ENCODE measurements around the gene ELMOD1.

ELMOD1 gene

DNA sequence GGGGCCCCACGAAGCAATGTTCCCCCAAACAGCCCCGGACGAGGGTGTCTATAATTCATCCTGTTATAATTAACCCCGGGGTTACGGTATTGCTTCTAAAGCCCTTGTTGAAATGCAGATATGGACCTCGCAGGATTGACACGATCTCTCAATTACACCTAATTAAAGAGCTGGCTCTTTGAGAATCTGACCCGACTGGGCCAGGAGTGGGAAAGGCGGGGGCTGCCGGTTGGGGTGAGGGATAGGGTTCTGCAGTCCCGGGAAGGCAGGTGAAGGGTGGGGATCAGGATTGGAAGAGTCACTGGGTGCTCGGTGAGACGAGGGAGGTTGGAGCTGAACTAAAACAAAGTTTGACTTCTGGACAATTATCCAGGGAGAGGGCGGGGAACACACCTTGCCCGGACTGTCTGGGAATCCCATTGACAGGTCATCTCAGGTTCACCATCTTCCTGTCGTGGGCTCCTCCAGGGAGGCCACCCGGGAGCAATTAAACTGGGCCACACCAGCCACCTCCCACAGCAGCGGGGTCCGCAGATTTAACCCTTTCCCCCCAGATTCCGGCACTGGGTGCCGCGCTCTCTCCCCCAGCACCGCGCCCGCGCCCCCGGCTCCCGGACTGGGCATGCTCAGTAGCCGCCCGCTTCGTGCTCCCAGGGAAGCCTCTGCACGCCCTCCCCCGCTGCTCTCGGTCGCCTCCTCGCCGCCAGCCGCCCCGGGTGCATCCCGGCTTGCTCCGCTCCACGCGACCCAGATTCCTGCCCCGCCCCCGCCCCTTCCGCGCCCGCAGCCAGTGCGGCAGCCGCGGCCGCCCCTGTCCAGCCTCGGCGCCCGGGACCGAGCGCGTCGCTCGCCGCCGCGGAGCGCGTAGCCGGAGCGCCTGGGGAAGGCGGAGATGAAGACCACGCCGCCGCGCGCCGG is at the start of gene ELMOD1:
Gene ELMOD1 (plus strand): TSS at position 688 of the 918 bp plus-strand sequence. CDS start 27,043 bp downstream, outside the sequence.
- DNase-seq (ENCODE audit: low read depth in 2 of 2): peak; percentile 17 to 34
- peak within 1 kb of the TSS; percentile 64 to 67 for H3K4me3 ChIP-seq (replicated peaks in 1 of 2; ENCODE audit: low read depth in 2 of 2, low read length in 2 of 2)
- TF ChIP-seq, protein P1, sequence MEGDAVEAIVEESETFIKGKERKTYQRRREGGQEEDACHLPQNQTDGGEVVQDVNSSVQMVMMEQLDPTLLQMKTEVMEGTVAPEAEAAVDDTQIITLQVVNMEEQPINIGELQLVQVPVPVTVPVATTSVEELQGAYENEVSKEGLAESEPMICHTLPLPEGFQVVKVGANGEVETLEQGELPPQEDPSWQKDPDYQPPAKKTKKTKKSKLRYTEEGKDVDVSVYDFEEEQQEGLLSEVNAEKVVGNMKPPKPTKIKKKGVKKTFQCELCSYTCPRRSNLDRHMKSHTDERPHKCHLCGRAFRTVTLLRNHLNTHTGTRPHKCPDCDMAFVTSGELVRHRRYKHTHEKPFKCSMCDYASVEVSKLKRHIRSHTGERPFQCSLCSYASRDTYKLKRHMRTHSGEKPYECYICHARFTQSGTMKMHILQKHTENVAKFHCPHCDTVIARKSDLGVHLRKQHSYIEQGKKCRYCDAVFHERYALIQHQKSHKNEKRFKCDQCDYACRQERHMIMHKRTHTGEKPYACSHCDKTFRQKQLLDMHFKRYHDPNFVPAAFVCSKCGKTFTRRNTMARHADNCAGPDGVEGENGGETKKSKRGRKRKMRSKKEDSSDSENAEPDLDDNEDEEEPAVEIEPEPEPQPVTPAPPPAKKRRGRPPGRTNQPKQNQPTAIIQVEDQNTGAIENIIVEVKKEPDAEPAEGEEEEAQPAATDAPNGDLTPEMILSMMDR (IDR thresholded peaks at IDR 0.05; ENCODE audit: low read depth, low read length): peak; percentile 4

DNA sequence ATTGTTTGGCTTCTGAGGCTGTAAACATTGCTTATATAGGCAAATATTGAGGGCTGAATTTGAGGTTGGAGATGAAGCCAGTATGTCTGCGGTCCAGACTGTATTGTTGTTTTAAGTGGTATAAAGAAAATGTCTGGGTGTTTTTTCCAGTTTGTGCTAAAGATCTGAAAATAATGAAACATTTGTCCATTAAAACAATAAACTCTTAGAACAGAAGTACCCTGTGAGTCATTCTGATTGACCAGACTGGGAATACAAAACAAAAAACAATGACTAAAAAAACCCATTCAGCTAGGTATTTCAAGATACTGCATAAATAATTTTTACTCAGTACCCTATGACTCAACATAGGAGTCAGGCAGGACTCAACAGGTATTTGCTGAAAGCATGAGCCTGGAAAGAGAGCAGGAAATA is 45.8 kb upstream of the ELMOD1 start:
- peak; percentile 12 to 87 for DNase-seq (ENCODE audit: low read depth in 2 of 2)
- no peak overlapping the region for H3K4me3 ChIP-seq (replicated peaks in 1 of 2; ENCODE audit: low read depth in 2 of 2, low read length in 2 of 2)
- TF ChIP-seq, protein P1 (IDR thresholded peaks at IDR 0.05; ENCODE audit: low read depth, low read length): no peak

DNA sequence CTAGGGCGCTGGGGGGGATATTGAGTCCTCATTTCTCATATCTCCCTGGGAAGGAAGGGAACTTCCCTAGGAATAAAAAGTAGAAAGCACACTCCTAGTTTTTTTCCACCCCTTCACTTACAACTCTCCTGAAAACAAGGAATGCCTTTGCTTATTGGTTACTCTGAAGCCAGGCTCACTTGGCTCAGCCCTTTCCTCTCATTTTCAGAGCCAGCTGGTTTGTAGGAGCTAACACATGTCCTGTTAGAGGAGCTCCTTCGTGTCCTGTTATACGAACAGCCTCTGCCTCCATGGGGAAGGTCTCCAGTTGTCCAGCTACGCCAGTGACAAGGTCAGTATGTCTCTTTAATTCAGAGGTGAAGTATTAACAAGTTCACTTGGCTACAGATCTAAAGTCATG is 43.0 kb upstream of the ELMOD1 start:
- TF ChIP-seq, protein P1 (IDR thresholded peaks at IDR 0.05; ENCODE audit: low read depth, low read length): no peak
- H3K4me3 ChIP-seq (replicated peaks in 1 of 2; ENCODE audit: low read depth in 2 of 2, low read length in 2 of 2): no peak overlapping the region
- DNase-seq (ENCODE audit: low read depth in 2 of 2): no peak

DNA sequence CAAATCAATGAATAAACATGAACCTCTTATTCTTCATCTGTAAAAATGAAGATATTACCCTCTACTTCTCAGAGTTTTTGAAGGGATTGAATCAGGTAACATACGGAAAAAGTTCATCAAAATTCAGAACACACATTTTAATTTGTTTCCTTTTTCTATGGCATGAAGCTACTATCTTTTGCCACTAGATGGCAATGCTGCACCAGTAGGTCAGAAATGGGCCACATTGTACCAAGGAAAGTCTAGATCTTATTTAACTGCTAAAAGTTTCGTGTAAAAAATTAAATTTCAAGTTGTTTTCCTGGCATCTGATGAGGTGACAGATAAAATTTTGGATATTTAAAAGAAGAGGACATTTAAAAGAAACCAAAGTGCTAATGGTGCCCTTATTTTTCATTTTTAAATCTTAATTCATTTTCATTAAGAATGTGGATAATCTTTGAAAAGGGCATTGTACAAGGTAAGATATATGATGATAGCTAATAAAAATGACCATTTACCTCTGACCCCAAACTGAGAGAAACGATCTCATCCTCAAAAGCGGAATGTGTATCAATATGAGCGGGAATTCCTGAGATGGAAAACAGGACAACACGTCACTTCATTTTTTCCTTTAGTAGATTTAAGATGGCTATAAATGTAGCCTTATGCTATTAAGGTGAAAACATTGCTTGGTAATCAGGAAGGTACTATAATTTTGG is 41.5 kb upstream of the ELMOD1 start:
- peak; percentile 63 to 72 for DNase-seq (ENCODE audit: low read depth in 2 of 2)
- H3K4me3 ChIP-seq (replicated peaks in 1 of 2; ENCODE audit: low read depth in 2 of 2, low read length in 2 of 2): no peak overlapping the region
- TF ChIP-seq, protein P1 (IDR thresholded peaks at IDR 0.05; ENCODE audit: low read depth, low read length): peak; percentile 81

DNA sequence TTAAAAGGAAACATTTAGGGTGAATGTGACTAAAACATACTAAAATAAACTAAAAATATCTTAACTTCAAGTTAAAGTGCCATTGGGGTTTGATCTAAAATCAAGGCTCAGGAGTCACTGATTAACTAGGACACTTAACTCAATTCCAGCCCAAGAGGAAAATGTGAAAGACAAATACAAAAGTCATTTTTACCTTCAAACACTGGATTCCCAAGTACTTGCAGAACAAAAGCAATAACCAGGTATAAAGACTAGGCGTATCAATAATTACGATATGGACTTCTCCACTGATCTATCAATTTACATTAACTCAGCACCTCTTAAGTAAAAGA is 41.0 kb upstream of the ELMOD1 start:
- DNase-seq (ENCODE audit: low read depth in 2 of 2): no peak
- H3K4me3 ChIP-seq (replicated peaks in 1 of 2; ENCODE audit: low read depth in 2 of 2, low read length in 2 of 2): no peak overlapping the region
- TF ChIP-seq, protein P1 (IDR thresholded peaks at IDR 0.05; ENCODE audit: low read depth, low read length): no peak

DNA sequence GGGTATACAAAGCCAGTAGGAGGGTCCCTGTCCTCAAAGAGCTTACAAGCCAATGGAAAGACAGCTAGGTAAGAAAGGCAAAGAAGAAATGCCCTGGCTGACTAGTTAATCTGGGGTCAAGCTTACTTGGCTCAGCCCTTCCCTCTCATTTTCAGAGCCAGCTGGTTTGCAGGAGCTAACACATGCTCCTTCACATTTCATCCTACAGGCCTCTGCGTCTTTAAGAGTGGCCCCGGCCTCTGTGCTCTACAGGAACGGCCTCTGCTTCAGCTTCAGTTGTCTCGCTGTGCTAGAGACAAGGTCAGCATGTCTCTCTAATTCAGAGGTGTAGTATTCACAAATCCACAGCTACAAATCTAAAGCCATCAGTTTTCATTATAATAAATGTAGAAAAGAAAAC is 40.6 kb upstream of the ELMOD1 start:
- DNase-seq (ENCODE audit: low read depth in 2 of 2): no peak
- TF ChIP-seq, protein P1 (IDR thresholded peaks at IDR 0.05; ENCODE audit: low read depth, low read length): no peak
- H3K4me3 ChIP-seq (replicated peaks in 1 of 2; ENCODE audit: low read depth in 2 of 2, low read length in 2 of 2): no peak overlapping the region

All from cardiac fibroblast (primary cell).